GM23338 (cell line): ENCODE results near the gene CGRRF1. TPM values are rescaled to one million over a fixed set of nuclear protein-coding genes. Genes with fewer than 3 reads are reported as not detected.

Source experiments
- ATAC-seq: fragments of 200-7000 bp; cut with Tn5 transposase; 3 replicates; pipeline ENCODE4 v1.9.1; 2020
- DNase-seq: peaks from one replicate; pipeline ENCODE4 v3.0.0-alpha.2; 2015; ENCODE audit warnings: low spot score
- H2AFZ ChIP-seq: fragments of 200-600 bp; sonication (generic); 2 replicates; pipeline ENCODE4 v1.8.0; 2016; ENCODE audit warnings: antibody characterized with exemption, mild to moderate bottlenecking, moderate library complexity
- H3F3A ChIP-seq: fragments of 200-600 bp; sonication (generic); replicated peaks from 2 replicates; pipeline ENCODE4 v1.8.0; 2017; ENCODE audit warnings: antibody characterized with exemption, mixed run types, low read depth
- H3K27ac ChIP-seq: fragments of 200-600 bp; sonication (generic); 2 replicates; pipeline ENCODE4 v1.6.1; 2016; ENCODE audit warnings: low read depth
- H3K27me3 ChIP-seq: fragments of 200-600 bp; sonication (generic); 2 replicates; pipeline ENCODE4 v1.8.0; 2016; ENCODE audit warnings: mild to moderate bottlenecking, mixed run types, moderate library complexity; ENCODE audit not compliant: insufficient read depth
- H3K36me3 ChIP-seq: fragments of 200-600 bp; sonication (generic); 2 replicates; pipeline ENCODE4 v1.8.0; 2016; ENCODE audit warnings: mild to moderate bottlenecking; ENCODE audit not compliant: insufficient read depth
- H3K4me1 ChIP-seq: fragments of 200-600 bp; sonication (generic); 2 replicates; pipeline ENCODE4 v1.8.0; 2016; ENCODE audit warnings: mild to moderate bottlenecking, moderate library complexity; ENCODE audit not compliant: insufficient read depth
- H3K4me2 ChIP-seq: fragments of 200-600 bp; sonication (generic); 2 replicates; pipeline ENCODE4 v1.7.1; 2017; ENCODE audit warnings: mixed run types
- H3K4me3 ChIP-seq: fragments of 200-600 bp; sonication (generic); 2 replicates; pipeline ENCODE4 v1.6.1; 2016; ENCODE audit warnings: mixed run types
- H3K79me2 ChIP-seq: fragments of 200-600 bp; sonication (generic); replicated peaks from 2 replicates; pipeline ENCODE4 v1.8.0; 2017; ENCODE audit warnings: mild to moderate bottlenecking; ENCODE audit not compliant: insufficient read depth
- H3K9me2 ChIP-seq: fragments of 200-600 bp; sonication (generic); 2 replicates; pipeline ENCODE4 v1.8.0; 2017; ENCODE audit not compliant: insufficient read depth
- H4K20me1 ChIP-seq: fragments of 200-600 bp; sonication (generic); replicated peaks from 2 replicates; pipeline ENCODE4 v1.8.0; 2017; ENCODE audit warnings: mild to moderate bottlenecking; ENCODE audit not compliant: insufficient read depth
- H3K27ac Mint-ChIP-seq: 2 replicates; pipeline ENCODE4 v1.8.0; 2020; ENCODE audit warnings: inconsistent platforms, mild to moderate bottlenecking, moderate library complexity, mixed read lengths
- H3K27me3 Mint-ChIP-seq: 3 replicates; pipeline ENCODE4 v1.8.0; 2022; ENCODE audit warnings: low read depth, mild to moderate bottlenecking, moderate library complexity, mixed read lengths, inconsistent platforms; ENCODE audit not compliant: insufficient read depth, poor library complexity
- H3K36me3 Mint-ChIP-seq: 3 replicates; pipeline ENCODE4 v1.8.0; 2021; ENCODE audit warnings: low read depth, mild to moderate bottlenecking, inconsistent platforms, moderate library complexity, mixed read lengths
- H3K4me1 Mint-ChIP-seq: 3 replicates; pipeline ENCODE4 v1.8.0; 2020; ENCODE audit warnings: mild to moderate bottlenecking, inconsistent platforms, mixed read lengths
- H3K4me3 Mint-ChIP-seq: 3 replicates; pipeline ENCODE4 v1.8.0; 2021; ENCODE audit warnings: moderate library complexity, mild to moderate bottlenecking, inconsistent platforms, mixed read lengths
- H3K9me3 Mint-ChIP-seq: 3 replicates; pipeline ENCODE4 v1.8.0; 2020; ENCODE audit warnings: moderate library complexity, mild to moderate bottlenecking, inconsistent platforms, mixed read lengths
- CREB1 ChIP-seq: fragments of 250-450 bp; sonication (Bioruptor Pico); IDR thresholded peaks from 2 replicates; pipeline ENCODE4 v1.5.0; 2020; ENCODE audit warnings: low read depth, mild to moderate bottlenecking, moderate library complexity
- CTCF ChIP-seq, 2 experiments: fragments of 200-600 bp in 1 of 2; sonication (generic) in 1 of 2; conservative IDR thresholded peaks; 2 replicates each; pipeline versions ENCODE4 v1.5.1 to v1.6.1; 2016 to 2017; ENCODE audit warnings: antibody characterized with exemption in 2 of 2, low read depth in 2 of 2, mild to moderate bottlenecking in 2 of 2, moderate library complexity in 1 of 2
- ETS1 ChIP-seq: IDR thresholded peaks from 2 replicates; pipeline ENCODE4 v1.6.1; 2016; ENCODE audit warnings: antibody characterized with exemption
- EZH2 ChIP-seq: fragments of 200-600 bp; sonication (generic); IDR thresholded peaks from one replicate; pipeline ENCODE4 v1.8.0; 2017; ENCODE audit warnings: antibody characterized with exemption, mild to moderate bottlenecking, low read depth; ENCODE audit not compliant: unreplicated experiment
- EZH2phosphoT487 ChIP-seq: fragments of 200-600 bp; sonication (generic); IDR thresholded peaks from one replicate; pipeline ENCODE4 v1.8.1; 2018; ENCODE audit warnings: antibody characterized with exemption; ENCODE audit not compliant: unreplicated experiment
- JUNB ChIP-seq: IDR thresholded peaks from one replicate; pipeline ENCODE4 v1.6.1; 2016; ENCODE audit warnings: antibody characterized with exemption; ENCODE audit not compliant: unreplicated experiment
- NANOG ChIP-seq: IDR thresholded peaks from 2 replicates; pipeline ENCODE4 v1.6.1; 2016; ENCODE audit warnings: antibody characterized with exemption, borderline replicate concordance
- POLR2AphosphoS5 ChIP-seq: IDR thresholded peaks from 2 replicates; pipeline ENCODE4 v1.6.1; 2016; ENCODE audit warnings: antibody characterized with exemption, low read depth
- REST ChIP-seq: IDR thresholded peaks from one replicate; pipeline ENCODE4 v1.6.1; 2018; ENCODE audit warnings: antibody characterized with exemption; ENCODE audit not compliant: unreplicated experiment
- STAT1 ChIP-seq: IDR thresholded peaks from one replicate; pipeline ENCODE4 v1.6.1; 2016; ENCODE audit warnings: antibody characterized with exemption; ENCODE audit not compliant: unreplicated experiment
- ZNF114 ChIP-seq: fragments of 250-450 bp; sonication (Bioruptor Pico); IDR thresholded peaks from 2 replicates; pipeline ENCODE4 v1.5.0; 2020; ENCODE audit warnings: mild to moderate bottlenecking, moderate library complexity
- ZNF331 ChIP-seq: fragments of 250-450 bp; sonication (Bioruptor Pico); IDR thresholded peaks from 2 replicates; pipeline ENCODE4 v1.5.0; 2020; ENCODE audit warnings: low read depth, mild to moderate bottlenecking, moderate library complexity
- ZNF462 ChIP-seq: fragments of 250-450 bp; sonication (Bioruptor Pico); IDR thresholded peaks from 2 replicates; pipeline ENCODE4 v1.5.0; 2020; ENCODE audit warnings: mild to moderate bottlenecking, moderate library complexity
- polyA plus RNA-seq: library from polyadenylated mRNA; unstranded; fragments of >200 nt; fragmentation: Nextera tagmentation; extraction: Ambion mirVana; gene quantifications from 2 replicates; pipeline ENCODE4 v1.2.1, GENCODE V29; 2016
- total RNA-seq: library from RNA; depleted of rRNA; stranded (reverse); fragments of >200 nt; shearing (Covaris generic); gene quantifications from 2 replicates; pipeline ENCODE4 v1.2.3, GENCODE V29; 2014

CGRRF1 gene
- total and polyA plus RNA-seq, 2 experiments from 2014 or later, result 18.8 to 28.3 TPM

GRCh38 chr14:54500744-54501143, 9.0 kb upstream of the CGRRF1 start:
- no peak overlapping the region for H3K4me3 ChIP-seq
- Mint-ChIP-seq H3K36me3 (no peaks in the 10 kb centered on the region), H3K4me3 (no peak overlapping the region), H3K27me3 (peaks cover 5% of the 10 kb centered on the region), H3K27ac (no peak overlapping the region), H3K4me1 (no peaks in the 10 kb centered on the region), H3K9me3 (no peaks in the 10 kb centered on the region)
- H3K27me3 ChIP-seq, result no peaks in the 10 kb centered on the region
- no peaks in the 10 kb centered on the region for H3K9me2 ChIP-seq
- no peak overlapping the region for H3K27ac ChIP-seq
- no peaks in the 10 kb centered on the region for H3K36me3 ChIP-seq
- no peaks in the 10 kb centered on the region for H3K79me2 ChIP-seq
- no peak overlapping the region for H3K4me2 ChIP-seq
- no peaks in the 10 kb centered on the region for H3K4me1 ChIP-seq
- H2AFZ ChIP-seq, result no peak overlapping the region
- DNase-seq (no peak), ATAC-seq (no peak)
- H4K20me1 ChIP-seq, result no peaks in the 10 kb centered on the region
- TF ChIP-seq REST (no peak), ZNF462 (CRISPR knock-in tag) (no peak), EZH2phosphoT487 (no peak), CREB1 (CRISPR knock-in tag) (no peak), STAT1 (no peak), JUNB (no peak), NANOG (no peak), POLR2AphosphoS5 (no peak), CTCF (conservative IDR thresholded peaks at IDR 0.05; ENCODE audit: low read depth in 2 of 2) (no peak), ETS1 (no peak), EZH2 (no peak), ZNF331 (no peak), ZNF114 (CRISPR knock-in tag) (no peak)
- H3F3A ChIP-seq, result no peaks in the 10 kb centered on the region
